Hematopoietic multipotent progenitor cell treated with erythropoietin and hydrocortisone succinate and interleukin-3 and kit ligand, for 17 days (in vitro differentiated cells): ENCODE data around the gene SMAD5.
A peak's percentile ranks its signal among the peaks of the same experiment; 100 is the strongest.

Source experiments
- DNase-seq: peaks from one replicate; pipeline ENCODE4 v3.0.0-alpha.2; 2015; ENCODE audit warnings: low spot score

SMAD5 gene

DNA sequence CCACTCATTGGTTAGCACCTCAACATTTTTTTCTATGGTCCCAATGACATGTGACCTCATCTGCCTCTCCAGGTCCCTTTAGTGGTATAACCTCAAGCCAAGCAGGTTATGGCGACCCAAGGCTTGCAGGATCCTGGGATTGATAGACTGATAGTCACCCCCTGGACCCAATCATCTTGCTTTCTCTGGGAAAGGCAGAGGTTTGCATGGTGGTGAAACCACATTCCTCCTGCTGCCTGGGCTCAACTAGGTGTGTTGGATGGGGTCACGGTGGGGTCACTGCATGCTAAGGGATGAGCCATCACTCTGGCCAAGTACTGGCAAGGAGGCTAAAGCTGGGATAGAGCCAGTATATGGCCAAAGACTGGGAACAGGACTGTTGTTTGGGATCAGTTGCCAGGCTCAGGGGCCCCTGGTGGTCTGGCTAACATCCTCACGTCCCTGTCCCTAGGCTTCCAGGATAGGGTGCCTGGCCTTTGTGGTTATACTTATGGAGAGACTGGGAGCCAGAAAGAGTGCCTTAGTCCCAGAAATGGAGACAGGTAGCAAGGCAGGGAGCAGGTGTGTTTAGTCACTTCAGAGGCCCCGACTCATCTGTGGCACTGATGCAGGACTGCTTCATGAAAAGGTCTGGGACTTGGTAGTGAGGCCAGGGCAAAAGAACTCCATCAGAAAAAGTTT is 65.0 kb downstream of the SMAD5 start:
- no peak for DNase-seq

GRCh38 chr5:136198453-136198852 is 65.8 kb downstream of the SMAD5 start:
- DNase-seq, result no peak

- no peak for DNase-seq
These were observed 66.8 kb downstream of the SMAD5 start for GRCh38 chr5:136199408-136199807.

GRCh38 chr5:136200130-136200529 is 67.5 kb downstream of the SMAD5 start:
- DNase-seq, result no peak

DNA sequence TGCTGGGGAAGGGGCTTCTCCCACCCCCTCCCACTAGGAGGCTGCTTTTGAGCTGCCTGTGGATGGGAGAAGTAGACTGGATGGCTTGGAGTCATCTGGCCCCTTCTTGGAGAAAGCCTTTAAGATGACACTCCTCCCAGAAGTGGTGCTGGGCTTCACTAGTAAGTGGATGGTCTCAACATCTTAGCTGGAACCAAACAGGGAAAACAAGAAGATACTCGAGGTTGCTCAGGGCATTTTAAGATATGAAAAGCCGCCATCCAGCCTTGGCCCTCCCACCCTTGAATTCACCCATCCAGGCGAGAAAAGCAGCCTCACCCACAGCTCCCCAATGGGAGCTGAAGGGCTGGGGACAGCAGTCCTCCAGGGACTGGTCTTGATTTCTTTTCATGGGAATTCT is 68.1 kb downstream of the SMAD5 start:
- no peak for DNase-seq

GRCh38 chr5:136201870-136202269 is 69.2 kb downstream of the SMAD5 start:
- DNase-seq, result no peak

GRCh38 chr5:136202469-136203205 is 70.0 kb downstream of the SMAD5 start:
- DNase-seq, result no peak

GRCh38 chr5:136203303-136203922 is 70.8 kb downstream of the SMAD5 start:
- no peak for DNase-seq

DNA sequence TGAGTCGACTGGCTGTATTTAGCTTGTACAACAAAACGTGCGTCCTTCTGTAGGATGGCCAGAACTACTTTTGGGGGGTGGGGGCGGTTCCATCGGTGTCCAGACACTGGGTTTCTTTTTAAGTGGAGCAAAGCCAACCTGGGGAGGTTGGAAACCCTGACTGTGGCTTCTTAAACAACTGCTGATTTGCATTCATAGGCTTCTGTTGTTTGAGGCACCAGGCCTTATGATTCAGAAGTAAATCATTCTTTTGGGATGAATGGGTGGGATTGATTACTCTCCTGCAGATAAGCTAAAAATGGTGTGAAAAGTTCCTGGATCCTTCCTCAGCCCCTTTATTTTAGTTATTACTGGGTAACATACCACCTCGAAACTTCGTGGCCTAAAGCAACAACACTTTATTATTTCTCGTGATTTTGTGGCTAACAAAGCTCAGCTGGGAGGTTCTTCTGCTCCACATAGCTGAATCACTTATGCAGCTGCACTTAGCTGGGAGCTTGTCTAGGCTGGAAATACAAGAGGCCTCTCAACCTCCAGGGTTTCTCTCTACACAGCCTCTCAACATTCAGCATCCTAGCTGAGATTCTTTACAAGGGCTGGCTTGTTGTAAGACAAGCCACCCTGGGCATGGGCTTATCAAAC is 72.5 kb downstream of the SMAD5 start:
- no peak for DNase-seq

GRCh38 chr5:136205941-136206340 is 73.3 kb downstream of the SMAD5 start:
- DNase-seq, result no peak

DNA sequence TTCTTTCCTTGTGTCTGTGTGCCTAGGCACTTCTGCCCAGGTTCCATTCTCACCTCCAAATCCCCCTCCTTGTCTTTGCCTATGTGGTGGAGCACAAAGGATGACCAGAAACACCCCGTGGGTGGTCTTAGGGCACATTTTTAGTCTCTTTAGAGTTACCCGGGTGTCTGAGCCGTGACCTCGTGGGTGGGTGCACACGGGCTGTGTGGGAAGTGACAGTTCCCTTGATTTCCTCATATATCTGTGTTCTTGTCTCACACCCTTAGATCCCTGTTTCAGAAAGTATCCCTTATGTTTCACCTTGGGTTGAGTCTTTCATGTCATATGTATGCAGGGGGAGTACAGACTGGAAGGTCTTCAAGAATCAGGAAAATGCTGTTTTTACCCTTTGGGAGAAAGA is 73.7 kb downstream of the SMAD5 start:
- DNase-seq, result no peak

DNA sequence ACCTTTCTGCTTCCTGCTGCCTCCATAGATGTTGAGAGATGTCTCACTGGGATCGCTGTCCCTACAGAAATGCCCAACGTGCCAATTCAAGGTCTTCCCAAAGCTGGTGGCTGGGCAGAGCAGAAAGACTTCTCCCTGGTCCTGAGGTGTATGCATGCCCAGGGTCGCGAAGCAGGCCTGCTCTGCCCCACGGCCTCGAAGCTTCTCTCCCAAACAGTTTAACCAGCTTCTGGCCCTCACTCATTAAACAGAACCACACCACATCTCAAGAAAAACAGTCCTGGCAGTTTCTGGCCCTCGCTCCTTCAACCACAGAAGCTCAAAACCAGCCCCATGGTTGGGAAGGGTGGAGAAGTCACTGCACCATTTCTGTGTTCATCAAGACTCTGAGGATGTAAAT is 75.0 kb downstream of the SMAD5 start:
- no peak for DNase-seq

DNA sequence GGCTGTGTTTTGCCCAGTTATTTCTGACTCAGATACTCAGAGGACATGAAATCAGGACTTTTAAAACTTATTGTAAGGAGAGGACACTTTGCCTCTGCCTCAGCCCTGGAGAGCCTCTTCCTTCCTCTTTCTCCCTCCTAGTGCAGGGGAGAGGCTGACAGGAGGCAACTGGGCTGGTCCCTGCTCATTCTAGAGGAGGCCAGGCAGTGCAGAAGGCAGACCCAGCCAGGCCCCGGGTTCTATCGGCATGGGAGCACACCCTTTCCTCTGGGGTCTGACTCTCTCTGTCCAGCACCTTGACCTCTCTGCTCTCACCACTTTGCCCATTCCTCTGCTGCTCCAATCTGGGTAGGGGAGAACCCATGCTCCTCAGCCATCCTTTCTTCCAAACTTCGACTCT is 76.3 kb downstream of the SMAD5 start:
- DNase-seq, result no peak

GRCh38 chr5:136209346-136209910 is 76.8 kb downstream of the SMAD5 start:
- no peak for DNase-seq

- no peak for DNase-seq
These were observed 77.6 kb downstream of the SMAD5 start for GRCh38 chr5:136210259-136210658.

DNA sequence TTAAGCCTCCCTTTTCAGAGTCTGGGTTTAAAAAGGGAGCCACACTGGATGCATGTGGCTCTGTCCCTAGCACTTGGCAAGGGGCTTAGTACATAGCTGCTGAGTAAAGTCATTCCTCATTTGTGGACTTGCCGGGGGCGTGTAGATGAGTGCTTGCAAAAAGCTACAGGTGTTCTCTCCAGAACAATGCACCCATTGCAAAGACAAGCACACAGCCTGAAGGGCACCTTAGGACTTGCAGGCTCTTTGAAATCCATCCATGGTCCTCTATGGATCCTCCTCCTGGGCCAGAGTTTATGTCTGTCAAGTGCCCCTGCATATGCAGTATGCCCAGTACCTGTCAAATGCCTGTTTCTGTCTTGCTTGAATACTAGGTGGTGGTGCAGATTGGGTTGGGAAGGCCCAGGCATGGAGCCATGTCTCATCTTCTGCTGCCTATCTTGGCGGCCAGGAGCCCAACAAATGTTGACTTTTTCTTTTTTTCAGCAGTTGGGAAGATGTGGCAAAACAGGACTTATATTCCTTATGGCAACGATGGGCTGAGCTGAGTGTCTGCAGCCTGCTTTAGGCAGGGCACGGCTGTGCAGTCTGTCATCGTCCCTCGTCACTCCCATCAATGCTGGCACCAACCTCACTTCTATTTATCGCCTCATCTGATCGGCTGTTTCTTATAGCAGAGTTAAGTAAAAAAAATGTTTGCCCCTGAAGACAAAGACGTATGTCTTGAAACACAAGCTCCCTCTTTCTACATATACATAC is 78.8 kb downstream of the SMAD5 start:
- no peak for DNase-seq

DNA sequence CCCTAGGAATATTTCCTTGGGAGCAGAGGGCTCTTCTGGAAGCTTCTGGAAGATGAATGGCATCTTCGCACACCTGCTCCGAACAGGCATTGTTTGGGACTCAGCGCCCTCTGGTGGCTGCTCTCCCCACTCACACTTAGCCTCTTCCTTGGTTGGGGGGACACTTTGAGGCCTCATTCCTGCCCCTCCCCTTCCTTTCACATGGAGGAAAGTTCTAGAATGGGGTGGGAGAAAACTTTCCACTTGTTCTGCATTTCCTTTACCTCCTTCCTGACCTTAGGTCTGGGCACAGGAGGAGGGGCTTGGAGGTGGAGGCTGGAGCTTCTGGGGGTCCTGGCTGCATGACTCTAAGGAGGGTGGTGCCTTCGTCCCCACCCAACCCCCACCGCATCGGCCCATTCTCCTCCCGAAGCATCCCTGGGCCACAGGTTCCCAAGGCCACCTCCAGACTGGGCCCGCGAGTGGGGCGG is 79.6 kb downstream of the SMAD5 start:
- peak; percentile 55 for DNase-seq

GRCh38 chr5:136213919-136214493 is 81.4 kb downstream of the SMAD5 start:
- no peak for DNase-seq

- DNase-seq, result no peak
These were observed 83.2 kb downstream of the SMAD5 start for GRCh38 chr5:136215812-136216211.

DNA sequence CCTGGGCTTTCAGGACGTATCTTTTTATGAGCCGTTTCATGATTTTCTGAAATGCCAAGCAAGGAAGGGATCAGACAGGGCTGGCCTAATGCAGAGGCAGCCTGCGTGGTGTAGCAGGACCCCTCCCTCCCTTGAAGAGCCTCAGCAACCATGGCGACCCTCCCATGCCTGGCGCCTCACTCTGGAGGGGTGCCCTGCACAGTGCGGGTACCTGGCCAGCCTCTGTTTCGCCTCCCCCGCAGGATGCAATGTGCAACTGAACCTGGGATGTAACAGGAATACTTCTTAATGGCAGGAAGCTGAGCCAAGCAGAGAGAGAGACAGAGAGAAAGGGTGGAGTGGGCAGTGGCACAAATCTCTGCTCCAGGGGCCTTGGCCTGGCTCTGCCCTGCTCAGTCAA is 83.6 kb downstream of the SMAD5 start:
- DNase-seq, result no peak

GRCh38 chr5:136221340-136221739 is 88.7 kb downstream of the SMAD5 start:
- DNase-seq, result no peak
